ENCODE data around the gene NRXN2. TPM values are rescaled to one million over a fixed set of nuclear protein-coding genes. Genes with fewer than 3 reads are reported as not detected.

The NRXN2 gene
- total RNA-seq, 2 experiments from 2014 or later, result 0.24 to 0.35 TPM

DNA sequence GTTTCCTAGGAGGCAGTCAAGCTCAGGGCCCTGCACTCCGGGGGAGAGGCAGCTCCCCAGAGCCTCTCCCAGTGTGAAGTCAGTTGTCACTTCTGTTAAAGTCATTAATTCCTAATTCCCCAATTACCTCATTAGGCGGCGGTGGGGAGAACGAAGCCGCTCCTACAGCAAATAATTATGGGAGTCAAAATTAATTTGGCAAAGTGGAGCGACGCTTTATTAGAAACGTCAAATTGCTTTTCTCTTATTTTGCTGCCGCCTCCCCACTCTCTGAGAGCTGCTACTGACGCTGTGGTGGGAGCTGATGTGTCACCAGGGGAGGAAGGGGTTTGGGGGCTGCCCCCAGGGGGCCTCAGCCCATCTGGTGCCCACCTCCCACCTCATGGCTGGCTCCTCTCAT, 90.3 kb downstream of the NRXN2 start:
- Mint-ChIP-seq H3K9me3 (no peaks in the 10 kb centered on the region), H3K27ac (no peak overlapping the region), H3K4me3 (no peak overlapping the region), H3K36me3 (ENCODE audit: low read depth) (no peaks in the 10 kb centered on the region), H3K27me3 (ENCODE audit: low read depth) (peaks cover 16% of the 10 kb centered on the region), H3K4me1 (ENCODE audit: low read depth) (no peaks in the 10 kb centered on the region)
- intact Hi-C loops (cut with micrococcal nuclease), result no loop called here
- no peak for DNase-seq
- CTCF ChIA-PET, result interaction anchor here (0.8 kb wide), 1 partner anchor 18 kb away, joined by 3 read pairs; no protein-coding TSS in a partner anchor

DNA sequence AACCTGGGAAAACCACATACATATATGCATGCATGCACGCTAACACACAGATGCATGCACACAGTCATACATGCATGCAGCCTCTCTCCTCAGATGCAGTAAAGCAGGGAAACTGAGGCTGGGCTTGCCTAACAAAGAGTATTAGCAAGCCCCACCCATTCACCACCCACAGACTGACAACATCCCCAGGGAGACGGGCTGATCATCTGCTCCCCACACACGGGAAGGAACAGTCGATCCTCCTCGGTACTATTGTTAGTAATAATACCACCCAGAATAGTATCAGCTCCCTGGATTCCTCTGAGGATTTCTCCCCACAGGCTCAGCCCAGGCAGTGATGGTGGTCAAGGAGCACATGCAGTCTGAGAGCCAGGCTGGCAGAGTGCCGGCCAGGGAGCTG, 90.8 kb downstream of the NRXN2 start:
- Mint-ChIP-seq H3K9me3 (no peaks in the 10 kb centered on the region), H3K4me1 (ENCODE audit: low read depth) (no peaks in the 10 kb centered on the region), H3K4me3 (no peak overlapping the region), H3K27me3 (ENCODE audit: low read depth) (peaks cover 13% of the 10 kb centered on the region), H3K27ac (no peak overlapping the region), H3K36me3 (ENCODE audit: low read depth) (no peaks in the 10 kb centered on the region)
- intact Hi-C loops (cut with micrococcal nuclease), result no loop called here
- CTCF ChIA-PET, result no interaction called here
- no peak for DNase-seq

DNA sequence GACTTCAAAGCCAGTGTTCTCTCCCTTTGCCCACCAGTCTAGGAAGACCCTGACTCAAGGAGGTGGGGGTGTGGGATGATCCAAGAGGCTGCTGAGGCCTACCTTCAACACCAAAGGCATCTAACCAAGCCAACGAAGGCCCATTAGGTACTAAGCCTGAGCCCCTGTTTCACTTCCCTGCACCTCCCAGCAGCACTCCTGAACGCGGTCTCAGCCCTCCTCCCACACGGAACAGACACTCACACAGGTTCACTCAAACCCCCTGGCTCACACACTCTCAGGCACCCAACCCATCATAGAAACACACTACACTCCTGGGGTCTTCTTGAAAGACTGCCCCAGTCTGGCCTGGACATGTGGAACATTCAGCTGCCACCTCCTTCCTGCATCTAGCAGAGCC, 91.3 kb downstream of the NRXN2 start:
- Mint-ChIP-seq H3K27me3 (ENCODE audit: low read depth) (peaks cover 13% of the 10 kb centered on the region), H3K9me3 (no peaks in the 10 kb centered on the region), H3K4me3 (no peak overlapping the region), H3K4me1 (ENCODE audit: low read depth) (no peaks in the 10 kb centered on the region), H3K36me3 (ENCODE audit: low read depth) (no peaks in the 10 kb centered on the region), H3K27ac (no peak overlapping the region)
- intact Hi-C loops (cut with micrococcal nuclease), result no loop called here
- no peak for DNase-seq
- CTCF ChIA-PET, result no interaction called here

DNA sequence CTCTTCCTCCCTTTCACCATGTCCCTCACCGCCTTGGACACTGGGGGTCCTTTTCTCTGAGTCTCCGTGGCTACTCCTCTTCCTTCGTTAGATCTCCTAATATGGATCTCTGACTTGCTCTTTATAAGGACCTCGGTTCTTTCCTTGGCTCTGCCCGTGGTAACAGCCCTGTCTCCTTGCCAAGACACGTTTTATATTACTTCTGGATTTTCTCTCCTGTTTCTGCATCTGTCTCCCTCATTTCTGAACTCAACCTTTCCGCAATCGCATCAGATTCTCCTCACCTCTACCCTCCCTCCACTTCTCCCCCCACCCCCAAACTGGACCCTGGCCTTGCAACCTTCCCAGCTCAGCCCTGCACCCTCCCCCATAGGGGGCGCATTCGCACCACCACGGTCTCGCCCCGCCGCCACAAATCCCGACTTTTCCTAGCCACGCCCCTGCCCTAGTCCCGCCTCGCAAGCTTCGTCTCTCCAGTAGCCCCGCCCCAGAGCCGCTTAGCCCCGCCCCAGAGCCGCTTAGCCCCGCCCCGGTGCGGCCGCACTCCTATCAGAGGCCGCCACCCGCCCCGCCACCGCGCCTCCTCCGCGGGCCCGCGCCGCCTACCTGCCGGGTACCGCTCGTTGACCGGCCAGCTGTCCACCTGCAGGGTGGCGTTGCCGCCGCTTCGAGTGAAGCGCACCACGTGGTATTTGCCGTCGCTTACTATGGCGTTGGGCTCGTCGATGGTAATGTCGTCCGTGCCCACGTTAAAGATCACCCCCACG, 93.0 kb downstream of the NRXN2 start:
- H3K9me3 Mint-ChIP-seq, result no peaks in the 10 kb centered on the region
- no peaks in the 10 kb centered on the region for H3K36me3 Mint-ChIP-seq (ENCODE audit: low read depth)
- DNase-seq, result no peak
- H3K27me3 Mint-ChIP-seq (ENCODE audit: low read depth), result peaks cover 5% of the 10 kb centered on the region
- no peaks in the 10 kb centered on the region for H3K4me1 Mint-ChIP-seq (ENCODE audit: low read depth)
- CTCF ChIA-PET, result no interaction called here
- H3K27ac Mint-ChIP-seq, result no peak overlapping the region
- intact Hi-C loops (cut with micrococcal nuclease), result no loop called here
- H3K4me3 Mint-ChIP-seq, result no peak overlapping the region

DNA sequence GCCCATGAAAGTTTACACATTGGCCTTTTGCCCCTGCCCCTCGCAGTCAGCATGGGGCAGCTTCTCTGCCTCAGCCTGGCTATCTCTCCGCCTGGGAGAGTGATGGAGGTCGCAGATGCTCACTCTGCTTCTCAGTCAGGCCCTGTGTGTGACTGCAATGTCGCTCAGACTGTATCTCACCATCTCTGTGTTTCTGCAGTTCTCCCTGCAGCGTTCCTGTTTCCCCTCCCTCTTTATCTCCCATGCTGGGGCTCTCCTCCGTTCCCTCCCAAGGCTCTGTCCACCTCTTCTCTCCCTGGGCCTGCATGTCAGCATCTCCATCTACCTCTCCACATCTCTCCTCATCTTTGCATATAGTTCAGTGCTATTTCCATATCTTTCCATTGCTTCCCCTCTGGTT, 93.9 kb downstream of the NRXN2 start:
- Mint-ChIP-seq H3K4me3 (no peak overlapping the region), H3K27me3 (ENCODE audit: low read depth) (no peaks in the 10 kb centered on the region), H3K27ac (no peak overlapping the region), H3K4me1 (ENCODE audit: low read depth) (no peaks in the 10 kb centered on the region), H3K9me3 (no peaks in the 10 kb centered on the region), H3K36me3 (ENCODE audit: low read depth) (no peaks in the 10 kb centered on the region)
- intact Hi-C loops (cut with micrococcal nuclease), result no loop called here
- no peak for DNase-seq
- CTCF ChIA-PET, result no interaction called here

DNA sequence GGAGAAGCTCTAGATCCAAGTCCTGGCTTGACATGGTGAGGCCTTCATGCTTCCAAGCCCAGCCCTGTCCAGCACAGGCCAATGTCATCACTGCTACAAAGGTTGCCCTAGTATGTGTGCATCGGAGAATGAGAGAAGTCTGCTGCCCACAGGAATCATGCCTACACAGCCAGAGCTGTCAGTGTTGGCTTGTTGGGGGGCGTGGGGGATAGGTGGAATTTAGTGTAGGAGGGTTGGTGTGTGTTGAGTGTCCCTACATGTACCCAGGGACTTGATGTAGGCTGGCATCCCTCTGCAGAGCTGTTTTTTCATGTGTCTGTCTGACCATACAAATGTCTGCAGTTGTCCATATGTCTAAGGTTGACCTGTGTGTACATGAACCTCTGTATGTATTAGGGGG, 94.4 kb downstream of the NRXN2 start:
- intact Hi-C loops (cut with micrococcal nuclease), result no loop called here
- H3K36me3 Mint-ChIP-seq (ENCODE audit: low read depth), result no peaks in the 10 kb centered on the region
- DNase-seq, result no peak
- CTCF ChIA-PET, result no interaction called here
- H3K9me3 Mint-ChIP-seq, result no peaks in the 10 kb centered on the region
- no peak overlapping the region for H3K27ac Mint-ChIP-seq
- H3K4me1 Mint-ChIP-seq (ENCODE audit: low read depth), result no peaks in the 10 kb centered on the region
- no peak overlapping the region for H3K4me3 Mint-ChIP-seq
- H3K27me3 Mint-ChIP-seq (ENCODE audit: low read depth), result no peaks in the 10 kb centered on the region

DNA sequence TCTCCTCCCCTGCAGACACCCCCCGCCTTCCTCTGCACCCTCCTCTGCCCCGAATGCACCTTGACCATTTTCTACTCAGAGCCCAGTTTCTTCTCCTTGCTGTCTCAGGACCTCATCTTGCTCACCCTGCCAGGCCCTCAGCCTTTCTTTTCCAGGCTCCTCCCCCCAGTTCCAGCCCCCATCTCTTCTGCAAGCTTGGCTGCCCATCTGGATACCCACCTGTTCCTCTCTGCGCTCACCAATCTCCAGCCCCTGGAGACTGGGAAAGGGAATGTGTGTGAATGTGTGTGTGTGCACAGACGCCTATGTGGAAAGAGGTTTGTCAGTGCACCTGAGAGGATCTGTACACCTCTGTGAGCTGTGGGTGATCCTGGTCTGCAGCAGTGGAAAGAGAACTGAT, 95.6 kb downstream of the NRXN2 start:
- H3K4me1 Mint-ChIP-seq (ENCODE audit: low read depth), result no peaks in the 10 kb centered on the region
- no peaks in the 10 kb centered on the region for H3K36me3 Mint-ChIP-seq (ENCODE audit: low read depth)
- no peak overlapping the region for H3K4me3 Mint-ChIP-seq
- H3K27me3 Mint-ChIP-seq (ENCODE audit: low read depth), result no peaks in the 10 kb centered on the region
- H3K9me3 Mint-ChIP-seq, result no peaks in the 10 kb centered on the region
- DNase-seq, result no peak
- intact Hi-C loops (cut with micrococcal nuclease), result no loop called here
- no peak overlapping the region for H3K27ac Mint-ChIP-seq
- CTCF ChIA-PET, result no interaction called here

DNA sequence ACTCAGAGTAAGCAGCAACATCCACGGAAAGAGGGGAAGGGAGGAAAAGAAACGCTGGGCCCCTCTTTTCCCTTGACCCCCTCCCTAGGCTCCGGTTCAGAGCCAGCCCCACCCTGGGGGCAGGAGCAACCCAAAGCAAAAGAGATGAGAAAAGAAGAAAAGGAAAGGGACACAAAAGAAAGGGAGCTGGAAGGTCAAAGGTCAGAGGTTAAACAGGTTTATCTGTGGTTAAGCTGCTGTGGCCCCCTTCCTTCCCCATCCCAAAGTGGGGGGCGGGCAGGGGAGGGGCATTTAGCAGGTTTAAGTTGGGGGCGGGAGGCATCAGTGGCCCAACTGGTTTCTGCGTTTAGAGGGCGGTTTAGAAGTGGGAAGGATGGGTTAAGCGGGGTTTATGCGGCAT, 96.4 kb downstream of the NRXN2 start:
- Mint-ChIP-seq H3K36me3 (ENCODE audit: low read depth) (no peaks in the 10 kb centered on the region), H3K27me3 (ENCODE audit: low read depth) (no peaks in the 10 kb centered on the region), H3K27ac (no peak overlapping the region), H3K4me1 (ENCODE audit: low read depth) (no peaks in the 10 kb centered on the region), H3K9me3 (no peaks in the 10 kb centered on the region), H3K4me3 (no peak overlapping the region)
- CTCF ChIA-PET, result no interaction called here
- intact Hi-C loops (cut with micrococcal nuclease), result no loop called here
- no peak for DNase-seq

DNA sequence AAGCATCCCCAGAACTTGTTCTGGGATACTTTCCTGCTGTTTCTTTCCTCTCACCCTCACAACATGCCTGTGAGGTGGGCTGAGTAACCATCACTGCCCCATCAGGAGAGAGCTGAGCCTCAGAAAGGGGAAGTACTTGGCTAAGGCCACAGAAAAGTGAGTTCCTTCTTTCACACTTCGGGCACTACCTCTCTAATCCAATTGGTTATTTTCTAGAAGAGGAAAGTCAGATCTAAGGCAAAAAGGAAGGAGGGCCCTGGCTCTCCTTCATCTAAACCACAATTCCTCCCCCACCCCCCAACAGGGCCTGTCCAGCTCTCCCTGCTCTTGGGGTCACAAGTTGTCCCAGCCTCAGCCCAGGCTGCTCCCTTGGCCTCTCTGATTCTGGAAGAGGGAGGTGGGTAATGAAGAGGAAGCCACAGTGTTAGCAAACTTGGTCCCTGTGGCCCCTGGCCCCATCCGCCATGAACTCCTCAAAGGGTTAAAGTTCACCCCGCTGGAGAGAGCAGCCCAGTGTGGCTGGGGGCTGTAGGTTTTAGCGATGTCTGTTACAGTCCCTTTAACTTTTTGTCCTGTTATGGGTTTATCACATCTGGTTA, 98.0 kb downstream of the NRXN2 start:
- Mint-ChIP-seq H3K4me1 (ENCODE audit: low read depth) (peaks cover 6% of the 10 kb centered on the region), H3K4me3 (no peak overlapping the region), H3K36me3 (ENCODE audit: low read depth) (no peaks in the 10 kb centered on the region), H3K27ac (no peak overlapping the region), H3K27me3 (ENCODE audit: low read depth) (no peaks in the 10 kb centered on the region), H3K9me3 (no peaks in the 10 kb centered on the region)
- no peak for DNase-seq
- intact Hi-C loops (cut with micrococcal nuclease), result no loop called here
- CTCF ChIA-PET, result no interaction called here

DNA sequence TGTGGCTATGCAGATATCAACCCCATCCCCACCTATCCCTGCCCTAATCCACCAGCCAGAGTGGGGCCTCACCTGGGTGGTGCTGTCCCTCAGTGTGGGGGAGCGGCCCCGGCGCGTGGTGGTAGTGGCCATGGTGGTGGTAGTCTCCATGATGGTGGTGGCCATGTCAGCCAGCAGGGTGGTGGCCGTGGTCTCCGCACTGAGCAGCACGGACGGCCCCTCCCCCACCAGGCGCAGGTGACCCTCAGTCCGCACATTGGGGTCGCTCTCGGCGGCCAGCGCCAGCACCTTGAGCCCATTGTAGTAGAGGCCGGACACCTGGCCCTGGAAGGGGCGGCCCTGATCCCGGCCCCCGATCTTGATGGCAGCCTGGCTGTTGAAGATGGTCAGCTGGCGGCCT, 100.3 kb downstream of the NRXN2 start:
- CTCF ChIA-PET, result no interaction called here
- intact Hi-C loops (cut with micrococcal nuclease), result no loop called here
- peaks cover 6% of the 10 kb centered on the region for H3K4me1 Mint-ChIP-seq (ENCODE audit: low read depth)
- DNase-seq, result no peak
- no peaks in the 10 kb centered on the region for H3K9me3 Mint-ChIP-seq
- no peak overlapping the region for H3K4me3 Mint-ChIP-seq
- H3K27me3 Mint-ChIP-seq (ENCODE audit: low read depth), result no peaks in the 10 kb centered on the region
- H3K36me3 Mint-ChIP-seq (ENCODE audit: low read depth), result no peaks in the 10 kb centered on the region
- no peak overlapping the region for H3K27ac Mint-ChIP-seq

DNA sequence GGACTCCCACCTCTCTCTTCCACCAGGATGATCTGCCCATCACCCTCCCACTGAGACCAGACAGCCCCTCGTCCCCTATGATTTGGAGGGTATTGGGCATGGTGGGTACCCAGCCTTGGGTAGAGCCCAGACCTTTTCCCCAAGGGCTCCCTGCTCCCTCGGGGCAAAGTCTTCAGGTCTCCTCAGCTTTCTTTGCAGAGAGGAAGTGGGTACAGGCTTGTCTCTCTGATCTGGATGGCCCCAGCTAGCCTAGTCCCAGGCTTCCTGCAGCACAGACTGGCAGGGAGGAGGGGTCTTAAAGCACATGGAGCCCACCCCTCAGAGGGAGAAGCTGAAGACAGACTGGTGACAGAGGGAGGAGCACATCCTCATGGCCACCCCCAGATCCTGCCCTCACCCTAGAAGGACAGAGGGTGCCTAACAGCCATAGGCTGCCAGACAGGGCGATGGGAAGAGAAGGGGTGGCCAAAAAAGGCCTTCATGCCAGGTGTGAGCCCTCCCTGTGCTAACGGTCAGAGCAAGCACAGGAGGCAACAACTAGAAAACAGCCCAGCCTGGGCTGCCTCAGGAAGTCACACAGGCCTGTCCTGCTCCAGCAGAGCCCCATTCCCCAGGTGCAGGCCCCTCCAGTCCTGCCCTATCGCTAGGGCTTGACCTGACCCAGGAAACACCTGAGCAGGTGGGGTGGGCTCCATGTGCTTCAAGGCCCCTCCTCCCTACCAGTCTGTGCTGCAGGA, 101.5 kb downstream of the NRXN2 start:
- H3K27ac Mint-ChIP-seq, result no peak overlapping the region
- CTCF ChIA-PET, result no interaction called here
- H3K4me3 Mint-ChIP-seq, result no peak overlapping the region
- DNase-seq, result no peak
- H3K4me1 Mint-ChIP-seq (ENCODE audit: low read depth), result peaks cover 6% of the 10 kb centered on the region
- H3K27me3 Mint-ChIP-seq (ENCODE audit: low read depth), result no peaks in the 10 kb centered on the region
- H3K36me3 Mint-ChIP-seq (ENCODE audit: low read depth), result no peaks in the 10 kb centered on the region
- H3K9me3 Mint-ChIP-seq, result no peaks in the 10 kb centered on the region
- intact Hi-C loops (cut with micrococcal nuclease), result no loop called here

DNA sequence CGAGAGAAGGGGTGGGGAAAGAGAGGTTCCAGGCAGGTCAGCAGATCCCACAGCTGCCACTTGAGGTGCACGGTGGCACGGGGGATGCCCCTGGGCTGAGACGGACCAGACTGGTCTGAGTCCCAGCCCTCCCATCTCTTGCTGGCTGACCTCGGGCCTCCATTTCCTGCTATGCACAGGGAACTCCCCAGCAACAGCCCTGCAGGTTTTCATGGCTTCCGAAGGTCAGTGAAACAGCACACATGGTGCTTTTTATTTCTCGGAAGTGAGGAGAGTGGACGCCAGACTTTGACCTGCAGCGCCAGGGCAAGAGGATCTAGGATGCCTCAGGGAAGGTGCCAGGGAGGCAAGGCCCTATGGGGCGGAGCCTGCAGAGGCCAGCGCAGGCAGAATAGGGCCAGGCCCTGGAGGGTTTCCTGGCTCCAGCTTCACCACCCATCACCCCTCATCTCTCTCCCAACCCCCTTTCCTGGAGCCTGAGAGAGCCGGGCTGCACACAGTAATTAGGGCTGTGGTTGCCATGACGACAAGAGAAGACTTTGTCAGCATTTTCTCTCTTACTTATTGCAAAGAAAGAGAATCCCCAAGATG, 102.5 kb downstream of the NRXN2 start:
- Mint-ChIP-seq H3K4me1 (ENCODE audit: low read depth) (peaks cover 6% of the 10 kb centered on the region), H3K36me3 (ENCODE audit: low read depth) (no peaks in the 10 kb centered on the region), H3K27ac (no peak overlapping the region), H3K9me3 (no peaks in the 10 kb centered on the region), H3K27me3 (ENCODE audit: low read depth) (no peaks in the 10 kb centered on the region), H3K4me3 (no peak overlapping the region)
- intact Hi-C loops (cut with micrococcal nuclease), result no loop called here
- DNase-seq, result no peak
- CTCF ChIA-PET, result interaction anchor here (0.8 kb wide), 1 partner anchor 84 kb away, joined by 3 read pairs; no protein-coding TSS in a partner anchor
